ENCODE data around the gene DOK6.

The DOK6 gene

DNA sequence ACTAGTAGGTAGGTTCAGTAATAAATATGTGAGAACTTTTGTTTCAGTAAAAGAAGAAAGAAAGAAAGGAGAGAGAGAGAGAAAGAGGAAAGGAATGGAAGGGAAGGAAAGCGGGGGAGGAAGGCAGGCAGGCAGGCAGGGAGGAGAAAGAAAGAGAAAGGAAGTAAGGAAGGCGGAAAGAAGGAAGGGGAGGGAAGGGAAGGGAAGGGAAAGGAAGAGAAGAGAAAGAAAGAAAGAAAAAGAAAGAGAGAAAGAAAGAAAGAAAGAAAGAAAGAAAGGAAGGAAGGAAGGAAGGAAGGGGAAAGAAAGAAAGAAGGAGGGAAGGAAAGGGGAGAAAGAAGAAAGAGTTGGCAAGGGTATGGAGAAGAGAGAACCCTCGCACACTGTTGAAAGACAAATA is 479.4 kb downstream of the DOK6 start:
- POLR2A ChIA-PET: interaction anchor here (0.7 kb wide), 1 partner anchor 12 kb away, joined by 3 read pairs; no protein-coding TSS in a partner anchor
- TF ChIP-seq, protein P1, sequence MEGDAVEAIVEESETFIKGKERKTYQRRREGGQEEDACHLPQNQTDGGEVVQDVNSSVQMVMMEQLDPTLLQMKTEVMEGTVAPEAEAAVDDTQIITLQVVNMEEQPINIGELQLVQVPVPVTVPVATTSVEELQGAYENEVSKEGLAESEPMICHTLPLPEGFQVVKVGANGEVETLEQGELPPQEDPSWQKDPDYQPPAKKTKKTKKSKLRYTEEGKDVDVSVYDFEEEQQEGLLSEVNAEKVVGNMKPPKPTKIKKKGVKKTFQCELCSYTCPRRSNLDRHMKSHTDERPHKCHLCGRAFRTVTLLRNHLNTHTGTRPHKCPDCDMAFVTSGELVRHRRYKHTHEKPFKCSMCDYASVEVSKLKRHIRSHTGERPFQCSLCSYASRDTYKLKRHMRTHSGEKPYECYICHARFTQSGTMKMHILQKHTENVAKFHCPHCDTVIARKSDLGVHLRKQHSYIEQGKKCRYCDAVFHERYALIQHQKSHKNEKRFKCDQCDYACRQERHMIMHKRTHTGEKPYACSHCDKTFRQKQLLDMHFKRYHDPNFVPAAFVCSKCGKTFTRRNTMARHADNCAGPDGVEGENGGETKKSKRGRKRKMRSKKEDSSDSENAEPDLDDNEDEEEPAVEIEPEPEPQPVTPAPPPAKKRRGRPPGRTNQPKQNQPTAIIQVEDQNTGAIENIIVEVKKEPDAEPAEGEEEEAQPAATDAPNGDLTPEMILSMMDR (IDR thresholded peaks at IDR 0.05; ENCODE audit: insufficient read depth, low read length, missing control alignments): no peak
- H3K4me3 ChIP-seq (ENCODE audit: low read depth, low read length): no peak overlapping the region
- CTCF ChIA-PET: no interaction called here
- DNase-seq (ENCODE audit: low read depth, low spot score): no peak

DNA sequence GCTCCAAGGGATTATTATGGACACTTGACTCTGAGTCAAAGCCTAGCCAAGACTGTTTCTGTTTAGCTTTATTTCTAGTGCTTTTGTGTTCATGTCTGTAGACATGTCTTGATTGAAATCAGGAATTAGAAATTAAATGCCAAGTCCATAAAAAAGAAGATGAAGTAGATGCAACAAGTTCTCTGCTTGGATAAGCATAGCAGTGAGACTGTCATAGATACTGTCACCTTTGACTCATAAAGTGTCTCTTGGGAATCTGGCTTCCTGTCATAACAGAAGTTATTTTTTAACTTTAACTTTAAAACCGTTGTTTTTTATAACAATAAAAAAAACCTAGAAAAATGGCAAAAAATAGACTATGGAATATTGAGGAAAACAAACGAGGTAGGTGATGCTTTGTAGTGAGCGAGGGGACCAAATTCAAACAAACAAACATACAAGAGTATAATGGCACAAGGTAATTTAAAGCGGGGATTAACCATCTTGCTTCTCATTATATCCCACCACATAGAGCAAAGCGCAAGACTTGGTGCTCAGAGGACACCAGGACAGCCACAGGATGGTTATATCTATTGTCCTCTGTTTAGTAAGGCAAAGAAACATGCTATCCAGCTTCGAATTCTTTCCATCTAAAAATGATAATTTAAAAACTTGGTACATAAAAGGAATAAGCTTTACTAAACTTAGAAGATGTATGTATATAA is 482.4 kb downstream of the DOK6 start:
- CTCF ChIA-PET: no interaction called here
- TF ChIP-seq, protein P1 (IDR thresholded peaks at IDR 0.05; ENCODE audit: insufficient read depth, low read length, missing control alignments): no peak
- no peak overlapping the region for H3K4me3 ChIP-seq (ENCODE audit: low read depth, low read length)
- no peak for DNase-seq (ENCODE audit: low read depth, low spot score)
- POLR2A ChIA-PET: no interaction called here

DNA sequence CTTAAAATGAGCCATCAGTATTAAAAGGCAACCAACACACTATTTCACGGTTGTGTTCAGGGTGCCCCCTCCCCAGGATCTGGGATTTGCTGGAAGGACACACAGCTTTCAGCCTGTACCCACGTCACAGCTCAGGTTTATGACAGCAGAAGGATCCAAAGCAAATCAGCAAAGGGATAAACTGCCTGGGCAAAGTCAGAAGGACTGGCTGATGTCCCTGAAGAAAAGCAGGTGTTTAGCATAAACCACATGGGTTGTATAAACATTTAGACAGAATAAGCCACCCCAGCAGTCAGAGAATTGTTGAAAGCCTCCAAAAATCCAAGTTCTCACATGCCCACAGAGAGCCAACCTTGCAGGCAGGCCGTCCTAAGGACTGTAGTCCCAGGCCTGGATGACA is 483.1 kb downstream of the DOK6 start:
- POLR2A ChIA-PET: no interaction called here
- TF ChIP-seq, protein P1 (IDR thresholded peaks at IDR 0.05; ENCODE audit: insufficient read depth, low read length, missing control alignments): no peak
- CTCF ChIA-PET: no interaction called here
- DNase-seq (ENCODE audit: low read depth, low spot score): no peak
- H3K4me3 ChIP-seq (ENCODE audit: low read depth, low read length): no peak overlapping the region

DNA sequence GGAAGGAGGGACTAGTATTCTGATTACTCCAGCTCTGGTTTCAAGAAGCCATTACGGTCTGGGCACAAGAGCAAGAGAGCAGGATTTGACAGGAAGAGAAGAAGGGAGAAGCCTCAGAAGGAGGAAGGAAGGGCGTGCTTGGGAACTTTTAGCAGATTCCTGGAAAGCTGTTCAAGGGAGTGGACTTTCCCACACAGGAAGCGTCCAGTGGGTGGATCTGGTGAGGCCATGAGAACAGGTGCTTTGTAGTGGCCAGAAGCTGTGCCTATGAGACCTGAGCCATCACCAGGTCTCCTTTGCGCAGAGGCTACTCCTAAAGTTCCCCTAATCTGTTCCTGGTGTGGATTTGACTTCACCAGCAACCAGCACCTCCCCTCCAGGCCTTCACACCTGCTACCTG is 484.7 kb downstream of the DOK6 start:
- TF ChIP-seq, protein P1 (IDR thresholded peaks at IDR 0.05; ENCODE audit: insufficient read depth, low read length, missing control alignments): no peak
- no peak overlapping the region for H3K4me3 ChIP-seq (ENCODE audit: low read depth, low read length)
- no peak for DNase-seq (ENCODE audit: low read depth, low spot score)
- POLR2A ChIA-PET: no interaction called here
- CTCF ChIA-PET: interaction anchor here (1.1 kb wide), 1 partner anchor 23 kb away, joined by 3 read pairs; no protein-coding TSS in a partner anchor

DNA sequence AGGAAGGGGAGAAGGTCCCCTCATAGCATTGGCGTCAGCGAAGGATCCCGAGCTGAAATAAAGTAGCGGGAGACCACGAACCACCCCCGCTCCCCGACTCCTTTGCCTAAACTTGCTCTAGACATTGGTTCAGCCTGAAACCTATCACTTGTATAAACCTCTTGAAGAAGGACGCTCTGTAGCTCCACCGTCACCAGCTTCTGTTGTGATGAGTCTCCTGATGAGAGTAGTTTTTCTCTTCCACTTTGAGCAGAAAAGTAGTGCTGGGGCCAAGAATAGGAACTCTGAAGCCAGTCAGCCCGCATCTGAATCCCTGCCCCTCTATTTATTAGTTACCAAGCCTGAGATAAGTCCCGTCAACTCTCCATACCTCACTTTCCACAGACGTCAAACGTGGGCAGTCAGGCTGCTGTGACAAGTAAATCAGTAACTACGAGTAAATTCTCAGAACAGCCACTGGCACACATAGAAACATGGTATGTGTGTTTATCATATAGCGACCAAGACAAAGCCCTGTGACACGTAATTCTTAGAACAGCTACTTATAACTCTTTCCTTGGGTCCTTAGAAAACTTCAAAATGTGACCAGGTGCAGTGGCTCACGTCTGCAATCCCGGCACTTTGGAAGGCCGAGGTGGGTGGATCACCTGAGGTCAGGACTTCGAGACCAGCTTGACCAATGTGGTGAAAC is 485.3 kb downstream of the DOK6 start:
- no peak overlapping the region for H3K4me3 ChIP-seq (ENCODE audit: low read depth, low read length)
- no peak for DNase-seq (ENCODE audit: low read depth, low spot score)
- TF ChIP-seq, protein P1 (IDR thresholded peaks at IDR 0.05; ENCODE audit: insufficient read depth, low read length, missing control alignments): no peak
- POLR2A ChIA-PET: no interaction called here
- CTCF ChIA-PET: interaction anchor here (1.1 kb wide), 1 partner anchor 22 kb away, joined by 3 read pairs; no protein-coding TSS in a partner anchor

DNA sequence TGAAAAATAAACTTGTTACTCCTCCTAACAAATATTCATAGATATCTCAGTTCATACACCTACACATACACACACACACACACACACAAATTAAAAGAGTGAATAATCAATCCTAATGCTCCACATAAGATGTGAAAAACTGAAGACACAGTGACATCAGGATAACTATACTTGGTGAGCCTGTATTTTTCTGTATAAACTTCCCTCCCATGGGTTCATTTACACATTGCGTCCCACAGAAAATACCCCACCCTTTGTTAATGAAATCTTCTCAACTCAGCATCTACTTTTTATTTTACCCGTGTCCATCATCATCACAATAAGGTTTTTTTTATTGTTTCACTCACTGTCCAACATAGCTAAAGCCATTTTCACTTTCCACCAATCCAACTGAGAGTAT is 486.6 kb downstream of the DOK6 start:
- ChIA-PET CTCF (no interaction called here), POLR2A (no interaction called here)
- DNase-seq (ENCODE audit: low read depth, low spot score): no peak
- TF ChIP-seq, protein P1 (IDR thresholded peaks at IDR 0.05; ENCODE audit: insufficient read depth, low read length, missing control alignments): no peak
- H3K4me3 ChIP-seq (ENCODE audit: low read depth, low read length): no peak overlapping the region

Measured in AG04449 (cell line).